Smooth muscle cell (in vitro differentiated cells): ENCODE measurements around the gene RAPGEF3. TPM values are rescaled to one million over a fixed set of nuclear protein-coding genes. Genes with fewer than 3 reads are reported as not detected.
A peak's percentile ranks its signal among the peaks of the same experiment; 100 is the strongest.

Experiments
- DNase-seq: peaks from one replicate; lab custom pipeline; 2025; ENCODE audit not compliant: unreplicated experiment; lab: John Stamatoyannopoulos, UW
- H2AFZ ChIP-seq: fragments of 200-600 bp; sonication (generic); 2 replicates; pipeline ENCODE4 v1.6.0; 2016; ENCODE audit warnings: antibody characterized with exemption, low read depth, mild to moderate bottlenecking
- H3F3A ChIP-seq: fragments of 200-600 bp; sonication (generic); 2 replicates; pipeline ENCODE4 v1.6.0; 2017; ENCODE audit warnings: antibody characterized with exemption, low read depth
- H3K27ac ChIP-seq: fragments of 200-600 bp; sonication (generic); 2 replicates; pipeline ENCODE4 v1.5.1; 2016; ENCODE audit warnings: low read depth, mild to moderate bottlenecking
- H3K27me3 ChIP-seq: fragments of 200-600 bp; sonication (generic); 2 replicates; pipeline ENCODE4 v1.6.1; 2016; ENCODE audit warnings: low read depth, mild to moderate bottlenecking
- H3K36me3 ChIP-seq: fragments of 200-600 bp; sonication (generic); 2 replicates; pipeline ENCODE4 v1.5.1; 2016; ENCODE audit warnings: low read depth
- H3K4me1 ChIP-seq: fragments of 200-600 bp; sonication (generic); 2 replicates; pipeline ENCODE4 v1.5.1; 2016; ENCODE audit warnings: low read depth
- H3K4me2 ChIP-seq: fragments of 200-600 bp; sonication (generic); 2 replicates; pipeline ENCODE4 v1.6.0; 2016; ENCODE audit warnings: mild to moderate bottlenecking
- H3K4me3 ChIP-seq: fragments of 200-600 bp; sonication (generic); 2 replicates; pipeline ENCODE4 v1.5.1; 2016; ENCODE audit warnings: mild to moderate bottlenecking
- H3K79me2 ChIP-seq: fragments of 200-600 bp; sonication (generic); 2 replicates; pipeline ENCODE4 v1.6.0; 2016; ENCODE audit warnings: low read depth, mild to moderate bottlenecking
- H3K9ac ChIP-seq: fragments of 200-600 bp; sonication (generic); 2 replicates; pipeline ENCODE4 v1.6.0; 2016; ENCODE audit warnings: low read depth
- H3K9me3 ChIP-seq: fragments of 200-600 bp; sonication (generic); replicated peaks from 2 replicates; pipeline ENCODE4 v1.5.1; 2016; ENCODE audit warnings: low read depth
- H4K20me1 ChIP-seq: fragments of 200-600 bp; sonication (generic); 2 replicates; pipeline ENCODE4 v1.6.0; 2016; ENCODE audit warnings: low read depth
- CTCF ChIP-seq: fragments of 200-600 bp; sonication (generic); IDR thresholded peaks from 2 replicates; pipeline ENCODE4 v1.5.1; 2017; ENCODE audit warnings: borderline replicate concordance, mild to moderate bottlenecking, antibody characterized with exemption; ENCODE audit not compliant: insufficient read depth, poor library complexity, severe bottlenecking
- WGBS: methylation state at CpG from one replicate; pipeline ENCODE4 v1.1.7; 2016; ENCODE audit warnings: low lambda C conversion rate; 5-methylcytosine and 5-hydroxymethylcytosine counted together
- polyA plus RNA-seq: library from polyadenylated mRNA; unstranded; fragments of >200 nt; fragmentation: Nextera tagmentation; extraction: Ambion mirVana; gene quantifications from 2 replicates; pipeline ENCODE4 v1.2.1, GENCODE V29; 2016
- total RNA-seq: library from RNA; depleted of rRNA; stranded (reverse); fragments of >200 nt; gene quantifications from 2 replicates; pipeline ENCODE4 v1.2.3, GENCODE V29; 2014

RAPGEF3 gene
- total and polyA plus RNA-seq, 2 experiments from 2014 or later = 1.9 to 5.6 TPM

- 89% methylated on average over 13 of the region's 13 CpGs for WGBS
- no peak for DNase-seq
- H3K4me1 ChIP-seq = peaks cover 3% of the 10 kb centered on the region
- H3K27me3 ChIP-seq = no peaks in the 10 kb centered on the region
- H3K4me2 ChIP-seq = no peak overlapping the region
- no peaks in the 10 kb centered on the region for H4K20me1 ChIP-seq
- TF ChIP-seq CTCF = no peak
- no peak overlapping the region for H3K27ac ChIP-seq
- H3K79me2 ChIP-seq = no peaks in the 10 kb centered on the region
- H3K9ac ChIP-seq = no peak overlapping the region
- no peaks in the 10 kb centered on the region for H3K36me3 ChIP-seq
- no peaks in the 10 kb centered on the region for H3F3A ChIP-seq
- H2AFZ ChIP-seq = no peak overlapping the region
- H3K4me3 ChIP-seq = no peak overlapping the region
- no peaks in the 10 kb centered on the region for H3K9me3 ChIP-seq
These were observed 23.0 kb upstream of the RAPGEF3 start for GRCh38 chr12:47781479-47782371.

- H3K9me3 ChIP-seq = no peaks in the 10 kb centered on the region
- WGBS = 72% methylated on average over 11 of the region's 11 CpGs
- H3K36me3 ChIP-seq = no peaks in the 10 kb centered on the region
- H3K4me1 ChIP-seq = peaks cover 3% of the 10 kb centered on the region
- H3K4me2 ChIP-seq = no peak overlapping the region
- no peaks in the 10 kb centered on the region for H3K27me3 ChIP-seq
- DNase-seq = no peak
- no peak overlapping the region for H3K27ac ChIP-seq
- H3K4me3 ChIP-seq = no peak overlapping the region
- H2AFZ ChIP-seq = no peak overlapping the region
- H3K9ac ChIP-seq = no peak overlapping the region
- no peaks in the 10 kb centered on the region for H3F3A ChIP-seq
- no peak for TF ChIP-seq CTCF
- no peaks in the 10 kb centered on the region for H4K20me1 ChIP-seq
- no peaks in the 10 kb centered on the region for H3K79me2 ChIP-seq
These were observed 21.3 kb upstream of the RAPGEF3 start for GRCh38 chr12:47779943-47780504.

GRCh38 chr12:47779301-47779942 is 20.7 kb upstream of the RAPGEF3 start:
- Histone ChIP-seq H3K9ac (no peak overlapping the region), H4K20me1 (no peaks in the 10 kb centered on the region), H3F3A (no peaks in the 10 kb centered on the region), H3K4me1 (peaks cover 3% of the 10 kb centered on the region), H3K4me3 (no peak overlapping the region), H3K4me2 (no peak overlapping the region), H3K9me3 (no peaks in the 10 kb centered on the region), H3K27ac (no peak overlapping the region), H2AFZ (no peak overlapping the region), H3K36me3 (no peaks in the 10 kb centered on the region), H3K27me3 (no peaks in the 10 kb centered on the region), H3K79me2 (no peaks in the 10 kb centered on the region)
- peak; percentile 89 for TF ChIP-seq CTCF
- peak; percentile 78 for DNase-seq
- 14% methylated on average over 19 of the region's 19 CpGs for WGBS
